HG02623 (cell line): ENCODE data around the gene RPS19BP1.
A peak's percentile ranks its signal among the peaks of the same experiment; 100 is the strongest.
"Not testable (repeated sequence)": the region's sequence is repeated elsewhere in the genome, so short reads cannot be mapped to it uniquely, and the experiment has no call there.

Source experiments
- ATAC-seq: cut with Tn5 transposase; IDR thresholded peaks from one replicate; pipeline ENCODE4 v1.9.1; 2021; ENCODE audit warnings: moderate library complexity; ENCODE audit not compliant: unreplicated experiment

The RPS19BP1 gene

DNA sequence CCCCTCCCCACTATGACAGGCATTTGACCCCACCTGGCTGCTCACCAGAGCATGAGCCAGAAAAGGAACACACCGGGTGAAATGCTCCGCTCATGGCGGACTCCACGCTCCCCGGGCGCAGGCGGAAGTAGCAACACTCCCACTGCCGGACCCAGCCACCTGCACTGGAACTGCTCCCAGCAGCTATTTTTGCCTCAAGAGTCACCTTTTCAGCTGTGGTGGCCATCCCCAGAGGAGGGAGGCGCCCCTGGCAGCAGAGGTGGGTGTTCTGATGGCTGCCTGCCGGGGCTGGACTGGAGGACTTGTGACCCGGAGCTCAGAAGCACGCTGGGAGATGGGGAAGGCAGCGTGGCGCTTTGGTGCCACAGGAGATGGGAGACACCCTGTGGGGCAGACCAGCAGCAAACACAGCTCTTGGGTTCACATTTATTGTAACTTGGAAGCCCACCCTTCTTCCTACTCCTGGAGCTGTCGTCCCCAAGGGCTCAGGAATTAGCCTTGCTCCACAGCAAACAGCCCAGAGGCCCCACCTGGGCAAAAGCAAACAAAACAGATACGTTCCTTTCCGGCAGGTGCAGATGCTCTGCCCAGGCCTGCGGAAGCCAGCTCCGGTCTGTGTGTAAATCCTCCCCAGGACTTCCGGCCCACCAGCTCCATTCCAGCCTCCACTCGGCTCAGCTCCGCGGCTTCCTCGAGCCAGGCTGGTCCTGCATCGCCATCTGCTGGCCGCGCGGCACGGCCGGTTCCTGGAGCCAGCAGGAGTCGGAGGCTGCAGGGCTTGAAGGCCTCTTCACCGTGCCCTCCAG, 3.7 kb downstream of the RPS19BP1 start:
- ATAC-seq: no peak

DNA sequence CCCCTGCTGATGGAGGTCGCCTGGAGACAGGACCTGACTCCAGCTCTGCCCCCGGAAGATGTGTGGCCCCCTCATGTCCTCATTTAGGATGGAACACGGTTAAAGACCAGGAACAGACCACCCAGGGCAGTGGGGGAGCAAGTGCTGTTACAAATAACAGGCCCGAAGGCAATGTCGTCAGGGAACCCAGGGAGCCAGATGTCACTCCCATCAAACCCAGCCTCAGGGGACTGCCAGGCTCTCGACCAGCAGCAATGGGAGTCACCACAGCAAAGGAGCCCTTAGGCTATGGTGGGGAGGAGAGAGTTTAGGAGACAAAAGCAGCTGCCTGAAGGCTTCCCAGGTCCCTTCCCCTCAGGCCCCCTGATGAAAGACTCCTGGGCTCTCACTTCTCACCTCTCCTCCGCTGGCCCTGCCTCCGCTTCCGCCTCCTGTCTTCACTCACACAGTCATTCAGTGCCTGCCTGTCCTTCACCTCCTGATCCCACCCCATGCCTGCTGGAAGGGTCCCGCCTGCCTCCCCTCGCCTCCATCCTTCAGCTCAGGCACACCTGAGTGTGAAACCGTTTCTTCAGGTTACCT, 4.4 kb downstream of the RPS19BP1 start:
- ATAC-seq: no peak

DNA sequence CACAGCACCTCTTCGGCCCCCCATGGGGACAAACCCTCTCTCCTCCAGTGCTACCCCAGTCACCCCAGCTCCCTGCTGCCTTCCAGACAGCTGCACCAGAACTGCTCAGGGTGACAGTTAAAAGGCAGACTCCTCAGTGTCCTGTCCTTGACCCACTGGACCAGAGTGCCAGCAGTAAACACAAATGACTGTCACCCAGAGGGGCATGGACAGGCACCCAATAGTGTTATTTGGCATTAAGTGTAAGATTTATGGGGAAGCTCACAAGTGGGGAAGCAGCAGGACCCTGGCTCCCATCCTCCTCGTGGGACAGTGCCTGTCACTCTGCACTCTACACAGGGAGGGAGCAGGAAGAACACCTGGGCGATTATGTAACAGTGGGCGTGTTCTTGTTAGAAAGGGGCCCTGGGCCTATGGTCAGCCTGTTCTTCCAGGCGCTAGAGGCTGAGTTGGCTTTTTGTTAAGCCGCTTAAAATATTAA, 5.0 kb downstream of the RPS19BP1 start:
- ATAC-seq: no peak

DNA sequence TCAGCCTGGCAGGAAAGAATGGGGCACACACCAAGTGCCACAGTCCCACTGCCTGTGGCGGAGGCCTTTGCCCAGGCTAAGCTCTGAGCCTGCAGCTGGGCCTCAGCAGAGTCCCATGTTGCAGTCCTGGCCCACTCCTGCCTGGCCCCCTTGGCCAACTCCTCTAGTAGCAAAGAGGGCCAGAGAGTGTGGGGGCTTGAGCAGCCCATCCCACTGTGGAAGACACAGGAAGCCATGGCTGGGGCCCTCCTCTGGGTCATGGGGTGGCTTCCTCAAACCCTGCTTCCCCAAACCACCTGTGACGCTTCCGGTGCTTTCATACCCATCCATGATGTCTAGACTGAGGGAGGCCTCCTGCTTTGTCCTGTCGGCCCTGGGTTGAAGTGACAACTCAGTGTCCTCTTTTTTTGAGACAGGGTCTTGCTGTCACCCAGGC, 5.8 kb downstream of the RPS19BP1 start:
- no peak for ATAC-seq

DNA sequence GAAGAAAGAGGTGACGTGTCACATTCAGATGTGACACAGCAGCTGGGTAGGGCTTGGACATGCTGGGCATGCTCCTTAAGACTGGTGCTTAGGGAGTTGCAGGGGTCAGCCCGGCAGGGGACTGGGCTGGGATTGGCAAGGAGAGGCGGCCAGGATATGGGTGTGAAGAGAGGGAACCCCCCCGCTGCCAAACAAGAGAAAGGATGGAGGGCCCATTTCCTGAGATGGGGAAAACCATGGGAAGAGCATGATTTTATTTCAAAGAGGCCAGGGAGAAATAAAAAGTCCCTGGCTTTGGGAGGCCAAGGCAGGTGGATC, 6.9 kb downstream of the RPS19BP1 start:
- no peak for ATAC-seq

DNA sequence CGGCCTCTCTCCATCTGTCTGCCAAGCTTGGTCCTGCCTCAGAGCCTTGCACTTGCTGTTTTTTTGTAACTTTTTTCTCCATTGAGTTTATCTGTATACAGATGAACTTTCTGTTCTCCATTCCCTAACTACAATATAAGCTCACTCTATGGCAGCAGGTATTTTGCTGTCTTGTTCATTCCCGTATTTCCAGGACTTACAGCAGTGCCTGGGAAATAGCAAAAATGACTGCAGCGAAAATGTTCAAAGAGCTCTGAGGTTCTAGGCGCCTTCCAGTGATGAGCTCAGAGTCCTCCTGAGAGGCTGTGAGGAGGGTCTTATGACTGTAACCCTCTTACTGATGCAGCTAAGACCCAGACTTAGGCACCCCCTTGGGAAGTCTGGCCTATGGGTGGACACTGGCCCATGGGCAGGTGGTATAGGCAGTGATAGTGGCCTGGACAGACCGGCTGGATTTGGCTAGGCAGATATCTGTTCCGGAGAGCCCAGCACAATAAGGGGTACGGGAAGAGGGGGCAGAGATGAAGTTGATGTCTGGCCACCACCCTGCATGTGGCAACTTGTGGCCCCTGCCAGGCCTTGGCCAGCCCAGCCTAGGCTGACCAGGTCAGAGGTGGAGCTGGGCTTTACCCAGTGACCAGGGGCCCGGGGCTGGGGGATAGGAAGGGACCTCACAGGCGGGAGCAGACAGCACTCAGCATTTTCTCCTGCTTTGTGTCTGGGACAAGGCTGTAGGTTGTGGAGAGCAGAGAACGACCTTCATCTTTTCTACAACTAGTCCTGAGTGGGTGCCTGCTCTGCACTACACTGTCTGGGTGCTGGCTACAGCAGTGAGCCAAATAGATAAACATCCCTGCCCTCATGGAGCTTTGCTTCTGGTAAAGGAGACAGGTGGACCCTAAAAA, 7.5 kb downstream of the RPS19BP1 start:
- ATAC-seq: no peak

DNA sequence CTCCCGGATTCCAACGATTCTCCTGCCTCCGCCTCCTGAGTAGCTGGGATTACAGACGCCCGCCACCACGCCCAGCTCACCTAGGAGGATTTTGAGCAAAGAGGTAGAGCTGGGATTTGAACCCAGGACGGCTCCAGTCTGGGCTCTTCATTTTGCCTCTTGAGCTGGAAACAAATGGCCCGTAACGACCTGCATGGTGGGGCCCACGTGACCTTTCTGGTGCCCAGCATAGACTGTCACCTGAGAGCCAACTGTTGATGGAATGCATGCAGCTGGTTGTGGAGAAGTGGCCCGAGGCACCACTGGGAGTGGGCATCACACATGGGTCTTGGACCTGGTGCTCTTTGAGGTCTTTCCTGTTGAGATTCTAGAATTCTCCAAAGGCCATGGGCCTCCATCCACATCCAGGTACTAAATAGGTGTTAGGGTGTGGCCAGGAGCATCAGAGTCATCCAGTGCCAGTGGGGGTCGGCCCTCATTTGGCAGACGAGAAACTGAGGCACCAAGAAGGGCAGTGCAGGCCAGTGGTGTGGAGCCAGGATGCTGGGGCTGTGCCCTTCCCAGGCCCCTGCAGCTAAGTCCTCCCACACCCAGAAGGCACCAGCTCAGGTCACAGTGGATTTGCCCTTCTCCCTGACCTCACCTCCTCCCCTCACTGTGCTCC, 8.3 kb downstream of the RPS19BP1 start:
- no peak for ATAC-seq

DNA sequence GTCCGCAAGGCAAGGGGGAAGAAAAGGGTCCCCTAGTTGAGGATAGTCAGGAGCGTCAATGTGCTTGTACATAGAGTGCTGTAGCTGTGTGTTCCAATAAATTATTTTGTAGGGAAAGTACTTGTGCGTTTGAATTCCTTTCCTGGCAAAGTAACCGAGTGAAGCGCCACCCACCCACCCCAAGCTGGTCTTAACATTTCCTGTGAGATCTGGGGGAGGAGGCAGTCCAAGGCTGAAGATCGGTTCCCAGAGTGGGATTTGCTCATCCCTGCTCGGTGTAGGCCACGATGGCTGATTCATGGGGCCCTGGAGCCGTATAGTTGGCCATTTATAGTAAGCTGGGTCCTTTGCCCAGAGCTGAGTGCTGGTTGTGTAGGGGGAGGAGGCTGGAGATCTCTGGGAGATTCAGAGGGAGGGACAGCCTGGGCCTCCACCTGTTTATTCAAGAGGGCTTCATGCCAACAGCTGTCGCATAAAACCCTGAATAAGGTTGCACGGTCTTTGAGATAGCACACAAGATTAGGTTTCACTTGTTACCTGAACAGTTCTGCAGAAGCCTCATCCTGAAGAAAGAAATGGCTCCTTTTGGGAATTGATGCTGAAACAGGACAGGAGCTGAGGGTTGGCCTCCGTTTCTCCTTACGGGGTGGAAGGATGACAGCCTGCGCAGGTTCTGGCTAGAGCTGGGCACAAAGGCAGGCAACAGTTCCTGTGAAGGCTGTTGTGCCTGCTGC, 9.8 kb downstream of the RPS19BP1 start:
- no peak for ATAC-seq

DNA sequence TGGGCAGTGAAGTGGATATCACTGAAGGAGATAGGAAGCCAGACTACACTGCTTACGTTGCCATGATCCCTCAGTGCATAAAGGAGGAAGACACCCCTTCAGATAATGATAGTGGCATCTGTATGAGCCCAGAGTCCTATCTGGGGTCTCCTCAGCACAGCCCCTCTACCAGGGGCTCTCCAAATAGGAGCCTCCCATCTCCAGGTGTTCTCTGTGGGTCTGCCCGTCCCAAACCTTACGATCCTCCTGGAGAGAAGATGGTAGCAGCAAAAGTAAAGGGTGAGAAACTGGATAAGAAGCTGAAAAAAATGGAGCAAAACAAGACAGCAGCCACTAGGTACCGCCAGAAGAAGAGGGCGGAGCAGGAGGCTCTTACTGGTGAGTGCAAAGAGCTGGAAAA, 10.5 kb downstream of the RPS19BP1 start:
- ATAC-seq: not testable (repeated sequence)

DNA sequence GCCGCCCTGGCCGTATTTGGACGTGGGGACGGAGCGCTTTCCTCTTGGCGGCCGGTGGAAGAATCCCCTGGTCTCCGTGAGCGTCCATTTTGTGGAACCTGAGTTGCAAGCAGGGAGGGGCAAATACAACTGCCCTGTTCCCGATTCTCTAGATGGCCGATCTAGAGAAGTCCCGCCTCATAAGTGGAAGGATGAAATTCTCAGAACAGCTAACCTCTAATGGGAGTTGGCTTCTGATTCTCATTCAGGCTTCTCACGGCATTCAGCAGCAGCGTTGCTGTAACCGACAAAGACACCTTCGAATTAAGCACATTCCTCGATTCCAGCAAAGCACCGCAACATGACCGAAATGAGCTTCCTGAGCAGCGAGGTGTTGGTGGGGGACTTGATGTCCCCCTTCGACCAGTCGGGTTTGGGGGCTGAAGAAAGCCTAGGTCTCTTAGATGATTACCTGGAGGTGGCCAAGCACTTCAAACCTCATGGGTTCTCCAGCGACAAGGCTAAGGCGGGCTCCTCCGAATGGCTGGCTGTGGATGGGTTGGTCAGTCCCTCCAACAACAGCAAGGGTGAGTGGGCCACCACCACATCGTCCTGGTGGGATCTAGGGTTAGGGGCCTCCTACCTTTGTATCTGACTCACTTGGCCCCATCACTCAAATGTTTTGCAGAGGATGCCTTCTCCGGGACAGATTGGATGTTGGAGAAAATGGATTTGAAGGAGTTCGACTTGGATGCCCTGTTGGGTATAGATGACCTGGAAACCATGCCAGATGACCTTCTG, 11.3 kb downstream of the RPS19BP1 start:
- ATAC-seq: peak; percentile 4

DNA sequence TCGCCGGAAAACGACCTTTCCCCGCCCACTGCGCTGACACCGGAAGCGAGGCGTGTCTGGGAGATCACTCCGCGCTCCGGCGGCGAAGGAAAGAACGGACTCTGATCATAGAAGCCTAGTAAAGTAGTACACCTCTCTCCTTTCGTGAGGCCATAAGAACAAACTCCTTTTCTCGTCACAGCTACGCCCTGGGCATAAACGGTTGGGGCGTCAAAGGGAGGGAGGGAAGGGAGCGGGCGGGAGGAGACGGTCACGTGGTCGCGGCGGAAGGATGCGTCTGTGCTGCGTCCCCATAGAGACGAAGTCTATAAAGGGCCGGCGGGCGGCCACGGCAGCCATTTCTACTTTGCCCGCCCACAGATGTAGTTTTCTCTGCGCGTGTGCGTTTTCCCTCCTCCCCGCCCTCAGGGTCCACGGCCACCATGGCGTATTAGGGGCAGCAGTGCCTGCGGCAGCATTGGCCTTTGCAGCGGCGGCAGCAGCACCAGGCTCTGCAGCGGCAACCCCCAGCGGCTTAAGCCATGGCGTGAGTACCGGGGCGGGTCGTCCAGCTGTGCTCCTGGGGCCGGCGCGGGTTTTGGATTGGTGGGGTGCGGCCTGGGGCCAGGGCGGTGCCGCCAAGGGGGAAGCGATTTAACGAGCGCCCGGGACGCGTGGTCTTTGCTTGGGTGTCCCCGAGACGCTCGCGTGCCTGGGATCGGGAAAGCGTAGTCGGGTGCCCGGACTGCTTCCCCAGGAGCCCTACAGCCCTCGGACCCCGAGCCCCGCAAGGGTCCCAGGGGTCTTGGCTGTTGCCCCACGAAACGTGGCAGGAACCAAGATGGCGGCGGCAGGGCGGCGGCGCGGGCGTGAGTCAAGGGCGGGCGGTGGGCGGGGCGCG, 12.1 kb downstream of the RPS19BP1 start, which contains the start of gene ATF4:
Gene ATF4 (plus strand): TSS at position 337 of the 880 bp plus-strand sequence. CDS start 884 bp downstream, outside the sequence.
- peak; percentile 37 for ATAC-seq

DNA sequence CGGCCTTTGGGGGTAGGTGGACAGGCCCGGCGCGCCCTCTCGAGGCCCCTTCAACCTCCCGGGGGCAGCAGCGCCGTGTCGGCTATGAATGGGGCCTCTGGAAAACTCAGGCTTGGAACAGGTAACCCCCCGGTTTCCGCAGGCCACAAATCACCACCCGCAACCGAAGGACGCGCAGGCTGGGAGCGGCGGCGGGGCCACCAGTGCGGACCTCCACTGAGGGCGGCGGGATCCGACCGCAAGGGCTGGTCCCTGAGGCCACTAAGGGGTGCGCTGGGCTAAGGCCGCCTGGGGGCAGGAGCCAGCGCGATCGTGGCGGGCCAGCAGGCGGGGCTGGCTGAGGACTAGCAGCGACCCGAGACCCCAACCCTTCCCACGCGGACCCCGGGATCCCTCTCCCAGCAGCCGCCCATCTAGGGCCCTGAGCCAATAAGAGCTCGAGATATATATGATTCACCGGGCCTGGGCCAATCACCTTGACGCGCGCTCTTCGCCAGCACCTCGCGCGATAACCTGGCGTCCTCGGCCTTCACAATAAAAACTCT, 12.8 kb downstream of the RPS19BP1 start:
- ATAC-seq: peak; percentile 71

DNA sequence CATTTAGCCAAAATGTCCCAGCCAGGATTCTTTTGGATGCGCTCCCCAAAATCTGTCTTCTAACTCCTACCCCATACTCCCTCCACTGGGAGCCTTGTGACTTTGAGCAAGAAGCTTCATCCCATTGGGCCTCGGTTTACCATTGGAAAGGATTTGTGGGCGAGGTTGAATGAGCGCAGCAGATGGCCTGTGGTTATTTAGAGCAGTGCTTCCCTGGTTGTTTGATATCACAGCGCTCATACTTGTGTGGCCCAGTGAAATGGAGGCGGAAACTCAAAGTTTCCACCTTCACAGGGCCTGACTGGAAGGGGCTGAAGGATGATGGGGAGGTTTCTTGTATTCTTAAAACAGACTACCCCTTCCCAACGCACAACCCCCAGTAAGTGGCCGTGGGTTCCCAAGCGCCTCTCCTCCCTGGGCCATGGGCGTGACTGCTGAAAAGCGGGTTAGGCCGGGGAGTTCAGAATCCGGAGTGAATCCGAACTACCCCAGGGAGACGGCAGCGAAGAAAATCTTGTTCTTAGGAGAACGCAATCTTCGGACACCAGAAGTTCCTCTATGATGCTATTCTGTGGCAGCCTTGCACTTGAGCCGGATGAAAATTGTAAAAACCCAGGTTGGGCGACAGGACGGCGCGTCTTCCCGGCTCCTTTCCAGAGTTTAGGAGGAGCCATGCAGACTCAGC, 13.4 kb downstream of the RPS19BP1 start:
- no peak for ATAC-seq

DNA sequence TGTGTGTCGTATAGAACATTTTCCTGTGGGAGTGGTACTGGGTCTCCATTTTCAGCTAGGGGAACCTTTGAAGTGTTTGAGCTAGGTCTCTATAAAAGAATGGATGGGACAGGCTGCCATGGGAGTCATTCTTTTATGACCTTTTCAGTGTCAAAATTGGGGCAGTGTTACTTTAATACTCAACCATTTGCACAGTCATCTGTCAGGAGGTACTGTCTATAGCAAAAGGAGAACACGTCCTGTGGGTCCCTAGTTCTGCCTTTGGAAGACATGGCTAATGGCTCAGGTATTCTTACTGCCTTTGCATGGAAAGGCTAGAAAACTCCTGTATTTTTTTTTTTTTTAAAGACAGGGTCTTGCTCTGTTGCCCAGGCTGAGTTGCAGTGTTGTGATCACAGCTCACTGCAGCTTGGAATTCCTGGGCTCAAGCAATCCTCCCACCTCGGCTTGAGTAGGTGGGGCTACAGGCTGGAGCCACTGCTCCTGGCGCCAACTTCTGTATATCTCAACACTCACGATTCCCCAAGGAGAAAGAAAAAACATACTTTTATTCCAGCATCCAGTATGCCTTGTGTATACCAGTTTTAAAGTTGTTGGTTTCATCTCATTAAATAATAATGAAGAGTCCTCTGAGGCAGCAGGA, 14.3 kb downstream of the RPS19BP1 start:
- ATAC-seq: no peak

DNA sequence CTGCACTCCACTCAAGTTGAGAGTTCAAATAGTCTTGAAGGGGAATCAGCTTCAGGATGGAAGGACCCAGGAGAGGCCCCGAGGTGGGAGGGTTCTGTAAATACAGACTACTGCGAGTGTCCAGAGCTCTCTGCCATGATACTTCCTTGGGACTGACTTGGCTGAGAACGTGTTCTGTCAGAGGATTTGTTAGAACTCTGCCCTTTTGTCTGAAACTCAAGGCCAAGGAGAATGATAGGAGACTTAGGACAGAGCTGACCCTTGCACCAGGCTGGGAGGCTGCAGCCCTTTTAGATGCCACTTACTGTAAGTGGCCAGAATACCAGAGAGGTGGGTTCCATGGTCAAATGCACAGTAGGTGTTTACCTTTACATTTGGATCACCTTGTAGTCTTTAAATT, 15.1 kb downstream of the RPS19BP1 start:
- no peak for ATAC-seq

DNA sequence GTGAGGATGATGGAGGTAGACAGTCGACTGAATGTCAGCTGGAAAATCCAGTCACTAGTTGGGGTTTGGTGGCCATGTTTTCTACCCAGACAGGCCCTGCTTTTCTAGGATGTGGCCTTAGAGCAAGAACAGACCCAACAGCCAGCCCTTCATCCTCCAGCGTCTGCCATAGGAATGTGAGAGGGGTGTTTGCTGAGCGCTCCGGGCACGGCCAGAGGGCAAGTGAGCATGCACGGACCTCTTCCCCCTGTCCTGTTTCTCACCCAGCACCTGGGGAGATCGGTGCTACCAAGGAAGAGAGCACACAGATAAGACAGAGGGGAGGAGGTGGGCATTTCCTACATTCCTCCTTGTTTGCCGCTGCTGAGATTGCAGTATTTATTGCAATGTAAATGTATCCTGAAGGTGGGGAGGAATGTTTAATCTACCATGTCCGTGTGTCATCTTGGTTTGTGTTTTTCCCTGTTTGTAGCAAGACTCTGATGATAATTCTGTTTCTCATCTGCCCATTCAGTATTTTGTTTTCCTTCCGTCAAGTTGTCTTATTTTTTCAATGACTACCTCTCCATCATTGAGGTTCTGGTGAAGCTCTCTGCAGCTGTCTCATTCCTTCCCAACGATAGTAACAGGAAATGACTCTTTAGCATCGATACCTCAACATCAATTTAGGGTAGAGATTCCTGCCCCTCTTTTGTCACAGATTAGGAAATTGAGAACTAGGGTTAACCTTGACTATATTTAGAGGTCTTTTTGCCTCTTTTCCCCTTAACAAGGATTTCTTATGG, 17.1 kb downstream of the RPS19BP1 start:
- no peak for ATAC-seq
